ENCODE results near the gene SAMD8. TPM values are rescaled to one million over a fixed set of nuclear protein-coding genes. Genes with fewer than 3 reads are reported as not detected.

SAMD8 gene
- total and polyA plus RNA-seq, 2 donors (not counting 3 experiments of a cell fraction or from before 2014, with no cell fraction given), result 19.6 to 22.8 TPM

- DNase-seq (ENCODE audit: low read depth, low spot score) (no peak), FAIRE-seq (no peak)
- Histone ChIP-seq H3K36me3 (ENCODE audit: control insufficient read depth in 2 of 2, extremely low read depth in 1 of 2, insufficient read depth in 2 of 2, low read length in 2 of 2) (no peaks in the 10 kb centered on the region), H3K27ac (ENCODE audit: insufficient read depth, low read depth, low read length) (no peak overlapping the region), H4K20me1 (replicated peaks; ENCODE audit: control insufficient read depth, extremely low read depth, insufficient read depth, low read length) (no peaks in the 10 kb centered on the region), H2AFZ (ENCODE audit: low read depth, low read length) (no peak overlapping the region), H3K79me2 (ENCODE audit: control insufficient read depth, insufficient read depth, low read length) (no peaks in the 10 kb centered on the region), H3K9ac (replicated peaks; ENCODE audit: extremely low read depth, insufficient read depth, low read length) (no peak overlapping the region), H3K4me1 (ENCODE audit: control insufficient read depth, extremely low read depth, insufficient read depth, low read length) (no peaks in the 10 kb centered on the region), H3K4me2 (ENCODE audit: insufficient read depth, low read length) (no peak overlapping the region), H3K9me1 (replicated peaks; ENCODE audit: control insufficient read depth, extremely low read depth, insufficient read depth, low read length) (no peaks in the 10 kb centered on the region), H3K9me3 (replicated peaks; ENCODE audit: control insufficient read depth, insufficient read depth, low read length) (no peaks in the 10 kb centered on the region), H3K27me3 (ENCODE audit: control insufficient read depth in 2 of 2, insufficient read depth in 2 of 2, low read length in 2 of 2) (no peaks in the 10 kb centered on the region), H3K4me3 (replicated peaks in 1 of 3; ENCODE audit: insufficient read depth in 1 of 3, low read depth in 1 of 3, low read length in 3 of 3) (no peak overlapping the region)
- intact Hi-C loops (cut with micrococcal nuclease), result loop anchor here (5.0 to 10.0 kb wide), 2 partner anchors 369 to 682 kb away; no protein-coding TSS in a partner anchor
- no peak for TF ChIP-seq FOS (IDR thresholded peaks at IDR 0.05; ENCODE audit: borderline replicate concordance, insufficient read depth, low read length)
- no peak for TF ChIP-seq EZH2 (IDR thresholded peaks at IDR 0.05; ENCODE audit: borderline replicate concordance, low read depth, low read length, severe bottlenecking)
- TF ChIP-seq GATA2 (IDR thresholded peaks at IDR 0.05; ENCODE audit: insufficient read depth, insufficient read length, low read depth, low read length), result no peak
- TF ChIP-seq JUN (IDR thresholded peaks at IDR 0.05; ENCODE audit: borderline replicate concordance, insufficient read depth, insufficient read length, low read depth), result no peak
- TF ChIP-seq POLR2AphosphoS5 (IDR thresholded peaks at IDR 0.05; ENCODE audit: insufficient read depth, low read depth, low read length), result no peak
- no peak for TF ChIP-seq MYC (IDR thresholded peaks at IDR 0.05; ENCODE audit: low read depth, low read length)
- TF ChIP-seq, protein P1, sequence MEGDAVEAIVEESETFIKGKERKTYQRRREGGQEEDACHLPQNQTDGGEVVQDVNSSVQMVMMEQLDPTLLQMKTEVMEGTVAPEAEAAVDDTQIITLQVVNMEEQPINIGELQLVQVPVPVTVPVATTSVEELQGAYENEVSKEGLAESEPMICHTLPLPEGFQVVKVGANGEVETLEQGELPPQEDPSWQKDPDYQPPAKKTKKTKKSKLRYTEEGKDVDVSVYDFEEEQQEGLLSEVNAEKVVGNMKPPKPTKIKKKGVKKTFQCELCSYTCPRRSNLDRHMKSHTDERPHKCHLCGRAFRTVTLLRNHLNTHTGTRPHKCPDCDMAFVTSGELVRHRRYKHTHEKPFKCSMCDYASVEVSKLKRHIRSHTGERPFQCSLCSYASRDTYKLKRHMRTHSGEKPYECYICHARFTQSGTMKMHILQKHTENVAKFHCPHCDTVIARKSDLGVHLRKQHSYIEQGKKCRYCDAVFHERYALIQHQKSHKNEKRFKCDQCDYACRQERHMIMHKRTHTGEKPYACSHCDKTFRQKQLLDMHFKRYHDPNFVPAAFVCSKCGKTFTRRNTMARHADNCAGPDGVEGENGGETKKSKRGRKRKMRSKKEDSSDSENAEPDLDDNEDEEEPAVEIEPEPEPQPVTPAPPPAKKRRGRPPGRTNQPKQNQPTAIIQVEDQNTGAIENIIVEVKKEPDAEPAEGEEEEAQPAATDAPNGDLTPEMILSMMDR (IDR thresholded peaks at IDR 0.05; ENCODE audit: extremely low read depth in 1 of 2, insufficient read depth in 1 of 2, low read depth in 1 of 2, low read length in 2 of 2), result no peak
- TF ChIP-seq POLR2A (IDR thresholded peaks at IDR 0.05; ENCODE audit: low read depth, low read length), result no peak
- TF ChIP-seq, protein P2, sequence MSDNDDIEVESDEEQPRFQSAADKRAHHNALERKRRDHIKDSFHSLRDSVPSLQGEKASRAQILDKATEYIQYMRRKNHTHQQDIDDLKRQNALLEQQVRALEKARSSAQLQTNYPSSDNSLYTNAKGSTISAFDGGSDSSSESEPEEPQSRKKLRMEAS (IDR thresholded peaks at IDR 0.05; ENCODE audit: insufficient read depth, insufficient read length), result no peak
- dilution Hi-C loops (cut with MboI; ENCODE audit: extremely low pct_ligation_motif_present, low sequenced_read_pairs), result no loop called here
- BruUV-seq (replicated peaks), result no TSS peak
- POLR2A ChIA-PET, result no interaction called here
- CTCF ChIA-PET, result interaction anchor here (0.7 to 3.4 kb wide), 5 partner anchors 84 to 861 kb away, joined by 3 to 22 read pairs (median 4); partner anchors contain the start of gene COMTD1
These were observed 7.4 kb upstream of the SAMD8 start for GRCh38 chr10:75103881-75104686.
